WTC11 (cell line): ENCODE data around the gene LYRM4.

ENCODE experiments used
- ATF2 ChIP-seq: sonication (generic); formaldehyde crosslinking; IDR thresholded peaks from 2 replicates; pipeline ENCODE4 v1.8.1; 2022; ENCODE audit warnings: low read depth, missing genetic modification reagents, borderline replicate concordance
- CTCF ChIP-seq: fragments of 200-600 bp; IDR thresholded peaks from 2 replicates; pipeline ENCODE4 v1.8.0; 2022; ENCODE audit warnings: antibody characterized with exemption
- E2F4 ChIP-seq: sonication (generic); formaldehyde crosslinking; IDR thresholded peaks from 2 replicates; pipeline ENCODE4 v1.8.1; 2022; ENCODE audit warnings: low read depth, mild to moderate bottlenecking, moderate library complexity, missing genetic modification reagents, borderline replicate concordance
- ETV6 ChIP-seq: sonication (generic); formaldehyde crosslinking; IDR thresholded peaks from 2 replicates; pipeline ENCODE4 v1.8.1; 2022; ENCODE audit warnings: mild to moderate bottlenecking, missing genetic modification reagents
- FOXJ3 ChIP-seq: sonication (generic); formaldehyde crosslinking; IDR thresholded peaks from 2 replicates; pipeline ENCODE4 v1.9.0; 2021; ENCODE audit warnings: missing genetic modification reagents, mild to moderate bottlenecking, borderline replicate concordance
- HMGXB4 ChIP-seq: sonication (generic); formaldehyde crosslinking; IDR thresholded peaks from 2 replicates; pipeline ENCODE4 v1.8.1; 2023; ENCODE audit warnings: mild to moderate bottlenecking, moderate library complexity, missing genetic modification reagents
- MAX ChIP-seq: sonication (generic); formaldehyde crosslinking; IDR thresholded peaks from 2 replicates; pipeline ENCODE4 v1.8.0; 2022; ENCODE audit warnings: mild to moderate bottlenecking, missing genetic modification reagents
- NFYB ChIP-seq: sonication (generic); formaldehyde crosslinking; conservative IDR thresholded peaks from 2 replicates; pipeline ENCODE4 v1.8.0; 2022; ENCODE audit warnings: low read depth, missing genetic modification reagents
- PREB ChIP-seq: sonication (generic); formaldehyde crosslinking; IDR thresholded peaks from 2 replicates; pipeline ENCODE4 v1.8.1; 2022; ENCODE audit warnings: mild to moderate bottlenecking, missing genetic modification reagents, moderate library complexity, borderline replicate concordance
- USF2 ChIP-seq: sonication (generic); formaldehyde crosslinking; IDR thresholded peaks from 2 replicates; pipeline ENCODE4 v1.8.1; 2023; ENCODE audit warnings: mild to moderate bottlenecking, missing genetic modification reagents, moderate library complexity
- ZMAT4 ChIP-seq: fragments of 250-450 bp; sonication (Bioruptor Pico); IDR thresholded peaks from 2 replicates; pipeline ENCODE4 v1.9.0; 2021; ENCODE audit warnings: mild to moderate bottlenecking
- ZNF532 ChIP-seq: fragments of 250-450 bp; sonication (Bioruptor Pico); IDR thresholded peaks from 2 replicates; pipeline ENCODE4 v1.9.0; 2021; ENCODE audit warnings: mild to moderate bottlenecking, borderline replicate concordance
- ZNF671 ChIP-seq: fragments of 250-450 bp; sonication (Bioruptor Pico); IDR thresholded peaks from 2 replicates; pipeline ENCODE4 v1.8.0; 2021; ENCODE audit warnings: mild to moderate bottlenecking

- TF ChIP-seq USF2 (CRISPR knock-in tag) (no peak), HMGXB4 (CRISPR knock-in tag) (no peak), MAX (CRISPR knock-in tag) (no peak), CTCF (no peak), ETV6 (CRISPR knock-in tag) (no peak), ATF2 (CRISPR knock-in tag) (no peak), ZNF532 (CRISPR knock-in tag) (no peak), ZMAT4 (CRISPR knock-in tag) (no peak), PREB (CRISPR knock-in tag) (no peak), NFYB (CRISPR knock-in tag) (no peak), FOXJ3 (CRISPR knock-in tag) (no peak), ZNF671 (CRISPR knock-in tag) (no peak), E2F4 (CRISPR knock-in tag) (no peak)
Measured at GRCh38 chr6:5241252-5241651, 19.5 kb downstream of the LYRM4 start.
